NCI-H510A (cell line): Measurements from ENCODE around the gene C1QL4.
A peak's percentile ranks its signal among the peaks of the same experiment; 100 is the strongest.
"Not testable (repeated sequence)": the region's sequence is repeated elsewhere in the genome, so short reads cannot be mapped to it uniquely, and the experiment has no call there.

Source experiments
- DNase-seq: peaks from one replicate; lab custom pipeline; 2025; lab: John Stamatoyannopoulos, UW

The C1QL4 gene

GRCh38 chr12:49301760-49302159 is 35.2 kb downstream of the C1QL4 start:
- DNase-seq, result no peak

- no peak for DNase-seq
Observed at GRCh38 chr12:49298160-49298559, 38.8 kb downstream of the C1QL4 start.

- DNase-seq, result no peak
Observed at GRCh38 chr12:49297695-49298060, 39.3 kb downstream of the C1QL4 start.

- DNase-seq, result peak; percentile 64
Observed at GRCh38 chr12:49296836-49297694, 39.9 kb downstream of the C1QL4 start.

GRCh38 chr12:49296034-49296835 is 40.8 kb downstream of the C1QL4 start:
- DNase-seq, result peak; percentile 64

- no peak for DNase-seq
Observed at GRCh38 chr12:49295082-49295936, 41.7 kb downstream of the C1QL4 start, which contains the start of gene PRPH. TSS of gene PRPH (plus strand) at chr12:49295147. CDS start at chr12:49295201, 54 bp downstream.

GRCh38 chr12:49294804-49295081 is 42.2 kb downstream of the C1QL4 start:
- no peak for DNase-seq

GRCh38 chr12:49294086-49294803 is 42.7 kb downstream of the C1QL4 start:
- DNase-seq, result no peak

GRCh38 chr12:49293056-49293956 is 43.7 kb downstream of the C1QL4 start:
- peak; percentile 18 for DNase-seq

GRCh38 chr12:49292729-49293055 is 44.3 kb downstream of the C1QL4 start:
- peak; percentile 16 for DNase-seq

GRCh38 chr12:49288922-49289555 is 47.9 kb downstream of the C1QL4 start:
- DNase-seq, result no peak

GRCh38 chr12:49288412-49288853 is 48.6 kb downstream of the C1QL4 start:
- no peak for DNase-seq

GRCh38 chr12:49287876-49288275 is 49.1 kb downstream of the C1QL4 start:
- no peak for DNase-seq

GRCh38 chr12:49284672-49285071 is 52.3 kb downstream of the C1QL4 start:
- DNase-seq, result no peak

- no peak for DNase-seq
Observed at GRCh38 chr12:49283541-49284429, 53.2 kb downstream of the C1QL4 start.

GRCh38 chr12:49282740-49283375 is 54.1 kb downstream of the C1QL4 start:
- not testable (repeated sequence) for DNase-seq
